NCI-H2029 treated with DMSO at 0.1 percent for 48 hours (cell line): Measurements from ENCODE around the gene ZNF559.

Source experiments
- DNase-seq: peaks from one replicate; lab custom pipeline; 2025; lab: John Stamatoyannopoulos, UW

ZNF559 gene

GRCh38 chr19:9354651-9355050 is 30.7 kb downstream of the ZNF559 start:
- no peak for DNase-seq

GRCh38 chr19:9362905-9363304 is 38.9 kb downstream of the ZNF559 start, which contains the start of gene ZNF177:
TSS of gene ZNF177 (plus strand) at chr19:9363013. CDS start at chr19:9378312, 15,299 bp downstream.
- DNase-seq = no peak

- no peak for DNase-seq
These were observed 47.0 kb downstream of the ZNF559 start for GRCh38 chr19:9370738-9371619.

- no peak for DNase-seq
These were observed 57.4 kb downstream of the ZNF559 start for GRCh38 chr19:9381361-9381785.
